ENCODE measurements around the gene LRRC75A.

The LRRC75A gene

DNA sequence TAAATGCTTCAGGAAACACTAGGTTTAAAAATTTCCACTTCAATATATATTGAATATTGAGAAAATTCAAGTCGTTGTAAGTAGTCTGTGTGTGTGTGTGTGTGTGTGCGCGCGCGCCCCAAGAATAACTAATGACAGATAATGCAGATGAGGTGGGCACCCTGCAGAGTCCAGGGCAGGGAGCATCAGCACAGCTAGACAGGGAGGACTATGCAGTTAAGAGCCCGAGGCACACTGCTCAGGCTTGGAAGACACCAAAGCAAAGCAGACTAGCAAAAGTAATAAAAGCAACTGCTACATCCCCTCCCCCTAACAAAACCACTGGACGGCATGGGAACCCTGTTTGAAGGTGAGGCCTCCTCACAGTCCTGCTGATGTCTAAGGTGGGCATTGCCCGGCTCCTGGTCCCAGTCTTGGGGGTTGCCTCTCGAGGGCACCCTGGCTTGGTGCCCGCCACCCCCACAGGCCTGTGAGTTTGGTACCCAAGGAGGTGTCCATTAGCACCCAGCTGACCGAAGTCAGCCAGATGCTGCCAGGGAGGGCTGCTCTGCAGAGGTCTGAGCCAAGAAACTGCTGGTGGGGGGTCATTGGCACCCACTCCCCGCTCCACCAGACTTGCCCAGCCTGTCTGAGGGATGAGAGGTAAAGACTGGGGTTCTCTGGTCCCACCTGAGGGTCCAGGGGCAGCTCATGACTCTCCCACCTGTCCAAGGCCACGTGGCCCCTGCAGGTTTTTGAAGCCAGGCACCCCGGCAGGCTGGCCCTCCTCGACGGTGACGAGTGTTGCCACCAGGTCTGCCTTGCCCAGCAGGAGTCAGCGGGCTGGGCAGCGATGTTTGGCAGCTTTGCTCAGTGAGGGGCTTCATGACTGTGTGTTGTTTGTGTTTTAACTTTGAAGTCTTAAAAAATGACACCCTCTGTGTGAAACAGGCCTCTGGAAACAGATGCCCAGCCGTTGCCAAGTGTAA, 18.7 kb downstream of the LRRC75A start:
- TF ChIP-seq CTCF (IDR thresholded peaks at IDR 0.05; ENCODE audit: low read depth, low read length) = no peak

DNA sequence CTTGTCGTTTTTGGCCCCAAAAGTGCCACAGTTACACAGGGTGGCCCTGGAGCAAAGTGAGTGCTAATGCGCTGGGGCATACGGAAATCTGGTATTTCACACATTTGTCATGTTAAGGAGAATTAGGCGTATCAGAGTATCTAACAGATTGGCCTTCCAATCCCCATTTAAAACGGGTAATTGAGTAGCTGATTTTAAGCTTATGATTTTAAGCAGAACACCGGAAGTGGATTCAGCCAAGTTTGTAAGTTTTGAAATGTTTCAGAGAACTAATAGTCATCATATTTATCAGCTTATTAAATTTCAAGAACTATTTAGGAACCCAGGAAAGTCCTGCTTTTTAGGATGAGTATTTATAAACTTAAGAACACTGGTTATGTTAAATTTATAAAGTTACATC, 19.5 kb downstream of the LRRC75A start:
- TF ChIP-seq CTCF (IDR thresholded peaks at IDR 0.05; ENCODE audit: low read depth, low read length) = no peak
- no peak overlapping the region for H3K4me3 ChIP-seq (ENCODE audit: low read depth, low read length)

More for the DNA sequence above, 18.7 kb downstream of the LRRC75A start:
- no peak overlapping the region for H3K4me3 ChIP-seq (ENCODE audit: low read depth, low read length)

GRCh38 chr17:16471295-16471694, 20.7 kb downstream of the LRRC75A start:
- H3K4me3 ChIP-seq (ENCODE audit: low read depth, low read length) = no peak overlapping the region
- no peak for TF ChIP-seq CTCF (IDR thresholded peaks at IDR 0.05; ENCODE audit: low read depth, low read length)

DNA sequence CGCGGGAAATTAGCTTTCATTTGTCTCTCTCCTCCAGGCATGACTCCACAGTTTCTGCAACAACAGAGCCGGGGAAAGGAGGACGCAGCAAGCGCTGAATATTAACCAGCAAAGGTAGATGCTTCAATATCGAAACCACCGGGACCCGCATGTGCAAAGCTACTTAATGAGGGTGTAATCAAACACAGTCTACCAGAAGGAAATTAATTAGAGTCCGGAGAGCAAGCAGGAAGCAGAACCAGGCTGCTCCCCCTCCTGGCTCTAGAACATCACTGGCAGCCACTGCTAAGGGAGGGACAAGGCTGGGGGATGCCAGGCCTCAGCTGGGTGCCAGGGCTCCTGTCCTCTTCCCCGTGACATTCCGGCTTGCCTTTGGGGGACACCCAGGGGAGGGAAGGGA, 21.7 kb downstream of the LRRC75A start:
- TF ChIP-seq CTCF (IDR thresholded peaks at IDR 0.05; ENCODE audit: low read depth, low read length) = no peak
- no peak overlapping the region for H3K4me3 ChIP-seq (ENCODE audit: low read depth, low read length)

DNA sequence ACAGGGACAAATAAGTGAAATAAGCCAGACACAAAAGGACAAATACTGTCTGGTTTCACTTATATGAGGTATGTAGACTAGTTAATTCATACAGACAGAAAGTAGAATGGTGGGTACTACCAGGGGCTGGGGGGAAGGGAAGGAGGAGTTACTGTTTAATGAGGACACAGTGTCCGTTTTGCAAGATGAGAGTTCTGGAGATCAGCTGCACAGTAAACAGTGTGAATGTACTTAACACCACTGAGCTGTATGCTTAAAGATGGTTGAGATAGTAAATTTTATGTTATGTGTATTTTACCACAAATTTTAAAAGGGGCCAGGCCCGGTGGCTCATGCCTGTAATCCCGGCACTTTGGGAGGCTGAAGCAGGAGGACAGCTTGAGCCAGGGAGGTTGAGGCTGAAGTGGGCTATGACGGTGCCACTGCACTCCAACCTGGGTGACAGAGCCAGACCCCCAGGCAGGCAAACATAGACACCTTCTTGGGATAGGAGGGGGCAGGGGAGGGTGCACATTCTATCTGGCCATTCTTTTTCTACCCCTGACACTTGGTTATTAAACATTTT, 23.5 kb downstream of the LRRC75A start:
- TF ChIP-seq CTCF (IDR thresholded peaks at IDR 0.05; ENCODE audit: low read depth, low read length) = no peak
- H3K4me3 ChIP-seq (ENCODE audit: low read depth, low read length) = no peak overlapping the region

GRCh38 chr17:16467886-16468285, 24.1 kb downstream of the LRRC75A start:
- no peak overlapping the region for H3K4me3 ChIP-seq (ENCODE audit: low read depth, low read length)
- no peak for TF ChIP-seq CTCF (IDR thresholded peaks at IDR 0.05; ENCODE audit: low read depth, low read length)

DNA sequence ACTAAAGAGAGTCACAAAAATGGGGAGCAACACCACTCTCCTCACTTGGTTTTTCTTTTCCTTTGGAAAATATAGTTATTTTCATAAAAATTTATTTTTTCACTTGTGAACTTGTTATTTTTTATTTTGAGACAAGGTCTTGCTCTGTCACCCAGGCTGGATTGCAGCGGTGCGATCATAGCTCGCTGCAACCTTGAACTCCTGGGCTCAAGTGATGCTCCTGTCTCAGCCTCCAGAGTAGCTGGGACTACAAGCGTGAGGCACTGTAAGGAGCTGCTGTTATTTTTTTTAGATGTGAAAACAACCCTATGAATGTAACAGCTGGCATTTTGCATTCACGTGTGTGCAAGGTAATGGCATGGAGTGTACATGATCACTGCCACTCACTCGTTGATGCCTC, 24.9 kb downstream of the LRRC75A start:
- no peak overlapping the region for H3K4me3 ChIP-seq (ENCODE audit: low read depth, low read length)
- TF ChIP-seq CTCF (IDR thresholded peaks at IDR 0.05; ENCODE audit: low read depth, low read length) = no peak

All from WI38 (cell line).